ENCODE measurements around the gene RBM3.
A peak's percentile ranks its signal among the peaks of the same experiment; 100 is the strongest.

Gene RBM3

GRCh38 chrX:48578661-48579128 is 4.4 kb downstream of the RBM3 start:
- DNase-seq = no peak

GRCh38 chrX:48579259-48579658 is 5.0 kb downstream of the RBM3 start:
- no peak for DNase-seq

- no peak for DNase-seq
Observed at GRCh38 chrX:48580662-48581061, 6.4 kb downstream of the RBM3 start.

DNA sequence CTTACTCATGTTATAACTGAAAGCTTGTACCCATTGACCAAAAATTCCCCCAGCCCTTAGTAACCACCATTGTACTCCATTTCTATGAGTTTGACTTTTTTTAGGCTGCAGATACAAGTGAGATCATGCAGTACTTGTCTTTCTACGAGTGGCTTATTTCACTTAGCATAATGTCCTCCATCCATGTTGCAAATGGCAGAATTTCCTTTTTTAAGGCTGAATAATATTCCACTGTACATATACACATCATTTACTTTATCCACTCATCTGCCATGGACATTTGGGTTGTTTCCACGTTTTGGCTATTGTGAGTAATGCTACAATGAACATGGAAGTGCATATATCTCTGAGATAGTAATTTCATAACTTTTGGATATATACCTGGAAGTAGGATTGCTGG is 10.4 kb downstream of the RBM3 start:
- no peak for DNase-seq

- DNase-seq = no peak
Observed at GRCh38 chrX:48589482-48590162, 15.3 kb downstream of the RBM3 start.

GRCh38 chrX:48590203-48591103 is 16.2 kb downstream of the RBM3 start:
- DNase-seq = no peak

DNA sequence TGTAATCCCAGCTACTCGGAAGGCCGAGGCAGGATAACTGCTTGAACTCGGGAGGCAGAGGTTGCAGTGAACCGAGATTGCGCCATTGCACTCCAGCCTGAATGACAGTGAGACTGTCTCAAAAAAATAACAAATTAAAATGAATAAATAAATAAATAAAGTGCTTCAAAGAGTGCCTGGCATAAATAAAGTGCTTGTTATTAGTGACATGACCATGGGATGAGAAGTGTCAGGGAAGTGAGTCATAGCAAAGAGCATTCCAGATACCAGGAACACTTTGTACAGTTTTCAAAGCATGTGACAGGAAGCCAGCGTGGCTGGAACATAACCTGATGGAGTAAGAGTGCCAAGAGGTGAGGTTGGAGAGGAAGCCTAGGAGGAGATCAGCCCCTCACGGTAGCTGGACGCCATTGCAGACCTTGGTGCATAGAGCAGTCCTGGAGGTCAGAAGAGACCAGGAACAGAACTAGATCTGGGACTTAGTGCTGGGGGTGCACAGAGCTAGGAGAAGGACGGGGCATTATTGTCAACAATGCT is 17.0 kb downstream of the RBM3 start:
- no peak for DNase-seq

DNA sequence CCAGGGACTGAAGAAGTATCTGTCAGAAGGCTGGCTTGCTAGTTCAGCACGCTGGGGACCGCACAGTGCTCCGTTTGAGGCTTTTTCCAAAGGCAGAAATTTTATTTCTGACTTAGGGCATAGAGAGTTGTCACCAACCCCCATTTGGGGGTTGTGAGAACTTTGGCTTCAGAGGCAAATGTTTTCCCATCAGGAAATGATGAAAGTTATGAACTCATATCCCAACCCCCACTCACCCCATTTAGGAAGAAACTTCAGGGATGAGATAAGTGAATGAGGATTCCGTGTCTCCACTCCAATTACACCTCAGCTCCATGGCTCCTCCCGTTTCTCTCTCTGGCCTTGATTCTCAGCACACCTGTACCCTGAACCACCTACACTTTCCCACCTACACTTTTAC is 18.7 kb downstream of the RBM3 start:
- no peak for DNase-seq

DNA sequence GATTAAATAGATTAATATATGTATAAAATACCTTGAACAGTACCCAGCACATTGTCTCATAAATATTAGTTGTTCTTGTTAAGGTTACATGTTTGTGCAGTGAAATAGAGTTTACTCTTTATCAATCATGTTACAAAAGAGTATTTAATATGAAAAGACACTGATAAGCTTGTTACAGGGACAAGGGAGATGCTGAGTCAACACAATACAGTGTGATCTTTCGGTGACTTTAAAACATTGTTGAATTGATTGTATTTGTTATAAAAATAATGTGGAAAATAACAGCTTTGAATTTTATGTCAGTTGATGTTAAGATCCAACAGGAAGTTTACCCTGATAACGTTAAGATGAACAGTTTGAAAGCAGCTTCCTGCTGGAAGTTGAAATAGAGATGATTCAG is 21.6 kb downstream of the RBM3 start:
- no peak for DNase-seq

- DNase-seq = peak; percentile 93
Observed at GRCh38 chrX:48597353-48598264, 23.3 kb downstream of the RBM3 start, which contains the start of gene WDR13. Gene WDR13, plus strand, starts transcription at chrX:48597492. Its CDS starts 505 bp downstream, at chrX:48597997.

DNA sequence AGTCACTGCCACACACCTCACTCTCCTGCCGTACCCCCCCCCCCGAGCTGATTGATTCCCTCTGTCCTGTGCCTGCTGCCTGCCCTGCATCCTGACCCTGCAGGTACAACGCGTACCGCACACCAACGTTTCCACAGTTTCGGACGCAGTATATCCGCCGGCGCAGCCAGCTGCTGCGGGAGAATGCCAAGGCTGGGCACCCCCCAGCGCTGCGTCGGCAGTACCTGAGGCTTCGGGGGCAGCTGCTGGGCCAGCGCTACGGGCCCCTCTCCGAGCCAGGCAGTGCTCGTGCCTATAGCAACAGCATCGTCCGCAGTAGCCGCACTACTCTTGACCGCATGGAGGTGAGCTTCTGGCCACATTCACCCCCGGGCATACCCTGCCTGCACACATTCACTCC is 24.3 kb downstream of the RBM3 start:
- no peak for DNase-seq

- no peak for DNase-seq
Observed at GRCh38 chrX:48599341-48599740, 25.1 kb downstream of the RBM3 start.

- no peak for DNase-seq
Observed at GRCh38 chrX:48600226-48600625, 25.9 kb downstream of the RBM3 start.

- DNase-seq = no peak
Observed at GRCh38 chrX:48601741-48602394, 27.6 kb downstream of the RBM3 start.

- no peak for DNase-seq
Observed at GRCh38 chrX:48604701-48605100, 30.4 kb downstream of the RBM3 start.

GRCh38 chrX:48606091-48606490 is 31.8 kb downstream of the RBM3 start:
- DNase-seq = no peak

GRCh38 chrX:48611703-48612102 is 37.4 kb downstream of the RBM3 start:
- no peak for DNase-seq

DNA sequence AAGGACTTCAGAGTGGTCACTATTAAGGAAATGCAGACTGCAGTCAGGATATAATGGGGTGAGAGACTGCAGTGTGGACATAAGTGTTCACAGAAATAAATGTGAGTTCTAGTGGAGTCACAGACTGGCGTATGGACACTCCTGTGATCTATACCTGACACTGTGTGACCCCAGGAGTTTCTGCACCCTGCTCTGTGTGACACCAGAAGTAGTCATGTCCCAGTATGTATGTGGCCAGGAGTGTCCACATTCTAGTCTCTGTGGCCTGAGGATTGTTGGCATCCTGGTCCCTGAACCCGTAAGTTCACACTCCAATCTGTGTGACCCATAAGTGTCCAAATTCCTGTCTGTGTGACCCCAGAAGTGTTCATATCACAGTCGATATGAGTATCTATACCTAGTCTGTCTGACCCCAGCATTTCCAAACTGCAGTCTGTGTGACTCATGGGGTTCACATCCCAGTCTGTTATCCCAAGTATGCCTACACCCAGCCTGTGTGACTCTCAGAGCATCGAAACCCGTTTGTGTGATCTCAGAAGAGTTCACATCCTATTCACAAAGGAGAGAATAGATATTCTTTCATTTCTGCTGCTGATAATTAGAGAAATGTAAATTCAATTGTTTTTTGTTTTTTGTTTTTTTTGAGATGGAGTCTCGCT is 39.3 kb downstream of the RBM3 start:
- no peak for DNase-seq

GRCh38 chrX:48616576-48616975 is 42.3 kb downstream of the RBM3 start:
- DNase-seq = no peak

DNA sequence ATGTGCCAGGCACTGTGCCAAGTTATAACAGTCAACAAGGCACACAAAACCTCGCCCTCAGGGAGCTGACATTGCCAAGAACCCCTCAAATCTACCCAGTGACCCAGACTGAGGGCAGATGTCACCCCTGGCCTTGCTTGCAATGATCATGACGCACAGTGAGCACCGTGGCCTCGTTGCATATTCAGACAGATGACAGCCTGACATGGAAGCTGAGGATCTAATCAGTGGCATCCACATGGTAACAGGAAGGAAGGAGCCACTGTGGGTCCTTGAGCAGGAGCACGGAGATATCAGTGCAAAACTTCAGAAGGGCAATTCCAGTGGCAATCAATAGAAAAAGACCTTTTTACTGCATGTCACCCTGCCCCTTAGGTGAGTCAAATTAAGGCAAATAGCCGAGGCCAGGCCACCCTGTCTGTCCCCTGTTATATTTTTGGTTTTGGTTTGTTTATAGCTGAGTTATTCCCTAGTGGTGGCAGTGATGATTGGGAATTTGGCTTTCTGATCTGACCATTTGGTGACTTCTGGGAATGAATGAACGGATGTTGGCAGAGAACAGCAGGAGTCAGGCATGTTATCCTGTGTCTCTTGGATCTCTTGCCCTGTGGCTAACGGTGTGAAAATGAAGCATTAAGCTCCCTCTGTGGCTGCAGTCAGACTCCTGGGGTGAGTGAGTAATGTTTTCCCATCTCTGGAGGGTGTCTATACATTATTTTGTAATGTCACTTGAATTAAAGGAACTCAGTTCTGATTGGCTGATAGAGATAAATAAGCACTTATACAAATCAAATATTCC is 43.5 kb downstream of the RBM3 start:
- no peak for DNase-seq
